Caco-2 (cell line): Measurements from ENCODE around the gene AHCYL1. TPM values are rescaled to one million over a fixed set of nuclear protein-coding genes. Genes with fewer than 3 reads are reported as not detected.

Source experiments
- BruUV-seq: library from RNA; stranded (reverse); fragments of 400-500 nt; replicated peaks from 2 replicates; lab custom pipeline; 2021; lab: Mats Ljungman, UMichigan
- CTCF ChIA-PET: fragments of 300-600 bp; sonication (Branson Sonifier 250); formaldehyde crosslinking; loops from one replicate; lab custom pipeline; 2022; ENCODE audit warnings: antibody characterized with exemption; lab: Charles Lee
- POLR2A ChIA-PET: fragments of 300-600 bp; sonication (Branson Sonifier 250); formaldehyde crosslinking; loops from one replicate; lab custom pipeline; 2022; ENCODE audit warnings: antibody characterized with exemption; lab: Charles Lee
- DNase-seq, 2 experiments: peaks; one replicate each; pipeline versions ENCODE4 v3.0.0 to v3.0.0-alpha.2; 2020 to 2022
- H3K27me3 ChIP-seq: replicated peaks from 2 replicates; pipeline ENCODE4 v1.6.0; 2011; ENCODE audit warnings: low read length; ENCODE audit not compliant: control insufficient read depth, insufficient read depth
- H3K36me3 ChIP-seq: 2 replicates; pipeline ENCODE4 v1.5.1; 2011; ENCODE audit warnings: low read length; ENCODE audit not compliant: control insufficient read depth, insufficient read depth
- H3K4me1 ChIP-seq: fragments of 250-450 bp; sonication (Bioruptor Pico); 2 replicates; pipeline ENCODE4 v1.5.1; 2020; ENCODE audit warnings: mild to moderate bottlenecking
- H3K4me3 ChIP-seq: 2 replicates; pipeline ENCODE4 v1.5.1; 2011; ENCODE audit warnings: low read depth, mild to moderate bottlenecking, control low read depth, low read length
- H3K9me3 ChIP-seq: fragments of 250-450 bp; sonication (Bioruptor Pico); 2 replicates; pipeline ENCODE4 v1.5.1; 2020; ENCODE audit warnings: mild to moderate bottlenecking, moderate library complexity
- H3K27ac Mint-ChIP-seq: one replicate; pipeline ENCODE4 v1.8.0; 2022; ENCODE audit warnings: mixed read lengths; ENCODE audit not compliant: unreplicated experiment
- H3K27me3 Mint-ChIP-seq: one replicate; pipeline ENCODE4 v1.8.0; 2022; ENCODE audit warnings: mixed read lengths; ENCODE audit not compliant: insufficient read depth, unreplicated experiment
- H3K36me3 Mint-ChIP-seq: one replicate; pipeline ENCODE4 v1.8.0; 2022; ENCODE audit warnings: mild to moderate bottlenecking, mixed read lengths; ENCODE audit not compliant: insufficient read depth, unreplicated experiment
- H3K4me1 Mint-ChIP-seq: one replicate; pipeline ENCODE4 v1.8.0; 2022; ENCODE audit warnings: low read depth, mixed read lengths; ENCODE audit not compliant: unreplicated experiment
- H3K4me3 Mint-ChIP-seq: one replicate; pipeline ENCODE4 v1.8.0; 2022; ENCODE audit warnings: mild to moderate bottlenecking, moderate library complexity, mixed read lengths; ENCODE audit not compliant: unreplicated experiment
- H3K9me3 Mint-ChIP-seq: one replicate; pipeline ENCODE4 v1.8.0; 2022; ENCODE audit warnings: mixed read lengths; ENCODE audit not compliant: unreplicated experiment
- intact Hi-C: fragments of 100-400 bp; cut with micrococcal nuclease; formaldehyde crosslinking; loops from one replicate; pipeline ENCODE4 v1.10.0; 2022; ENCODE audit not compliant: unreplicated experiment
- total RNA-seq: library from RNA; stranded (reverse); gene quantifications from 2 replicates; pipeline ENCODE4 v1.2.3, GENCODE V29; 2022
- TF ChIP-seq, protein P1 (sequence below), 2 experiments: fragments of 200-600 bp in 1 of 2; IDR thresholded peaks; 1 replicate in 1 of 2; 2 replicates in 1 of 2; pipeline versions ENCODE4 v1.5.1 to v1.8.0; 2011 to 2022; ENCODE audit warnings: antibody characterized with exemption in 1 of 2, control low read depth in 1 of 2, inconsistent platforms in 1 of 2, low read depth in 1 of 2, low read length in 1 of 2, mild to moderate bottlenecking in 1 of 2, moderate library complexity in 1 of 2; ENCODE audit not compliant: insufficient read depth in 1 of 2, severe bottlenecking in 1 of 2, unreplicated experiment in 1 of 2

AHCYL1 gene
- total RNA-seq, 1 experiment from 2014 or later: 64.2 TPM

DNA sequence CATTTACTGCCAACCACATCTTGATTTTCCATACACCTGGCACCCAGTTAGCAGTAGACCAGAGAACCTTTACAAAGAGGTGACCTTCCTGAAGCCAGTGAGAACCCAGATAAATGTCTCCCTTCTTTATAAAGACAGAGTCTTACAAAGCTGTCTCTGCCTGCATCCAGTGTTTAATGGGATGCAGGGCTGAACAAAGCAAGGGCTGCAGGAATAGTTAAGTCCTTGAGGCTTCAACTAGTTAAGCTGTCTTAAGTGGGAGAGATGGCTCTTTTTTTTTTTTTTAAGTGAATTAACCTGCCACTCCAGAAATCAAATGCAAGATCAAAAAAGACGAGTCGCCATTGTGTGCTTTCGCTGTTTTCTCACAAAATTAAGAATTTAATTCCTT, 1.5 kb downstream of the AHCYL1 start:
- intact Hi-C loops: no loop called here
- BruUV-seq: no TSS peak
- no peak for DNase-seq
- TF ChIP-seq, protein P1, sequence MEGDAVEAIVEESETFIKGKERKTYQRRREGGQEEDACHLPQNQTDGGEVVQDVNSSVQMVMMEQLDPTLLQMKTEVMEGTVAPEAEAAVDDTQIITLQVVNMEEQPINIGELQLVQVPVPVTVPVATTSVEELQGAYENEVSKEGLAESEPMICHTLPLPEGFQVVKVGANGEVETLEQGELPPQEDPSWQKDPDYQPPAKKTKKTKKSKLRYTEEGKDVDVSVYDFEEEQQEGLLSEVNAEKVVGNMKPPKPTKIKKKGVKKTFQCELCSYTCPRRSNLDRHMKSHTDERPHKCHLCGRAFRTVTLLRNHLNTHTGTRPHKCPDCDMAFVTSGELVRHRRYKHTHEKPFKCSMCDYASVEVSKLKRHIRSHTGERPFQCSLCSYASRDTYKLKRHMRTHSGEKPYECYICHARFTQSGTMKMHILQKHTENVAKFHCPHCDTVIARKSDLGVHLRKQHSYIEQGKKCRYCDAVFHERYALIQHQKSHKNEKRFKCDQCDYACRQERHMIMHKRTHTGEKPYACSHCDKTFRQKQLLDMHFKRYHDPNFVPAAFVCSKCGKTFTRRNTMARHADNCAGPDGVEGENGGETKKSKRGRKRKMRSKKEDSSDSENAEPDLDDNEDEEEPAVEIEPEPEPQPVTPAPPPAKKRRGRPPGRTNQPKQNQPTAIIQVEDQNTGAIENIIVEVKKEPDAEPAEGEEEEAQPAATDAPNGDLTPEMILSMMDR (IDR thresholded peaks at IDR 0.05; ENCODE audit: insufficient read depth in 1 of 2, low read depth in 1 of 2, low read length in 1 of 2, severe bottlenecking in 1 of 2, unreplicated experiment in 1 of 2): no peak
- peak overlapping the region; percentile 88 for H3K4me3 Mint-ChIP-seq
- H3K4me1 ChIP-seq: peaks cover 9% of the 10 kb centered on the region; the same call in 1 of the 2 replicates
- no peaks in the 10 kb centered on the region for H3K9me3 Mint-ChIP-seq
- peak overlapping the region; percentile 66 for H3K4me3 ChIP-seq
- ChIA-PET POLR2A (interaction anchor here (2.9 kb wide), 1 partner anchor 26 kb away, joined by 17 read pairs; no protein-coding TSS in a partner anchor), CTCF (interaction anchor here (0.6 to 3.9 kb wide), 5 partner anchors 19 to 346 kb away, joined by 3 to 54 read pairs (median 23); no protein-coding TSS in a partner anchor)
- no peaks in the 10 kb centered on the region for H3K27me3 Mint-ChIP-seq
- no peaks in the 10 kb centered on the region for H3K9me3 ChIP-seq
- H3K36me3 ChIP-seq: no peaks in the 10 kb centered on the region
- H3K36me3 Mint-ChIP-seq: peaks cover 5% of the 10 kb centered on the region
- H3K4me1 Mint-ChIP-seq: peaks cover 3% of the 10 kb centered on the region
- no peaks in the 10 kb centered on the region for H3K27me3 ChIP-seq
- H3K27ac Mint-ChIP-seq: no peak overlapping the region

DNA sequence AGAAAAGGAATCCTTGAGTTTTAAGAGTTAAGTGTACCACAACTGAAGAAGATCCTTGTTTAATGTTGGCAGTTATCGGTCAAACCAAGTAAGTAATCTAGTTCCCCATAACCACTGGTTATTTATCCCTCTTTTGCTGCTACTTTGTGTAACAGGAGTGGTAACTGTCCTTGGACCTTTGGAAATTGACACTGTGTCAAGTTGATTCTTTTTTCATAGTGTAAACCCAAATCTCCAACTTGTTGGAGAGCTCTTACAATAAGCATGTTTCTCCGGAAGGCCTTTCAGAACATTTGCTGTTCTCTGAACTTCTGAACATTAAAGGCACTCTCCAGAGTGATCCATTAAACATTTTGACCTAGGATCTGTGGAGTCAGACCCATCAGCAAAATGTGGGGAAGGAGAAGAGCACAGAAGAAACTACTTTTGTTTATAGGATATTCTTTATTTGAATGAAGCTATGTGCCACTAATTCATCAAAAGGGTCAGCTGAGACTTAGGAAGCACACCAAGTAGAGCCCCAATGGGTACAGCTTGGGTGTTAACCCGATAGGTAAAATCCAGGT, 3.9 kb downstream of the AHCYL1 start:
- Mint-ChIP-seq H3K27ac (no peak overlapping the region), H3K27me3 (no peaks in the 10 kb centered on the region), H3K9me3 (no peaks in the 10 kb centered on the region), H3K4me1 (no peaks in the 10 kb centered on the region), H3K36me3 (peaks cover 5% of the 10 kb centered on the region), H3K4me3 (no peak overlapping the region)
- no TSS peak for BruUV-seq
- peaks cover 9% of the 10 kb centered on the region; the same call in 1 of the 2 replicates for H3K4me1 ChIP-seq
- ChIA-PET POLR2A (no interaction called here), CTCF (no interaction called here)
- no peak overlapping the region for H3K4me3 ChIP-seq
- no peaks in the 10 kb centered on the region for H3K27me3 ChIP-seq
- intact Hi-C loops: no loop called here
- H3K9me3 ChIP-seq: no peaks in the 10 kb centered on the region
- H3K36me3 ChIP-seq: no peaks in the 10 kb centered on the region
- DNase-seq: no peak
- TF ChIP-seq, protein P1 (IDR thresholded peaks at IDR 0.05; ENCODE audit: insufficient read depth in 1 of 2, low read depth in 1 of 2, low read length in 1 of 2, severe bottlenecking in 1 of 2, unreplicated experiment in 1 of 2): no peak

DNA sequence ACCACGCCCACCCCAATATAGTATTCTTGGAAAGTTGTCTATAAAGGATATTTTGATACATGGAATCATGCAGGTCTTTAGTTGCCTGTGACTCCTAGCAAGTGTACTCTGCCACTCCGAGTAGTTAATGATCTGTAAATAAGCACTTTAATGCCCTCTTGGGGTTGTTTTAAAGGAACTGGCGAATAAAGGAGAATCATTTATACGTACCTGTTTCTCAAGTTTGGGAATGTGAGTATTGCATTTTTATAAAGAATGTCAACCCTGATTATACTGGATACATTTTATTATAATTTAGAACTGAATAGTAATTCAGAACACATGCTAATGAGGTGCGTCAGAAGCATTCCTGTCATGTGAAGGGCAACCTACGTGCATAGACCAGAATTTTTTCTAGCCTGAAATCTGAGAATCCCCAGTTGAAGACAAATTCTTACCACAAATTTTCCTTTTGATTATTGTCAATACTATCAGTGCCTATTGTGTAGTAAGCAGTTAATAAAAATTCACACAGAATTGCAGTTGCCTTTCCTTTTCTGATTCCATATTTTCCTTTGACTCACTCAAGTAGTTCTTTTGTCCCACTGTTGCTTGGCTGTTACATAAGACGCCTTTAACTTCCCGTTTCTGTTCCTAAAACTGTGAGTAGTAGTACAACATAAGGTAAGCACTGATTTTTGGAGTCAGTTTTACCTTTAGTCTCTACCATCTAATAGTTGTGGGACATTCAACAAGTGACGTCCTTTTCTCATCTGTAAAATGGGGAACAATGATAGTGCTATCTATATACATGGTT, 5.1 kb downstream of the AHCYL1 start:
- Mint-ChIP-seq H3K4me3 (no peak overlapping the region), H3K9me3 (no peaks in the 10 kb centered on the region), H3K27me3 (no peaks in the 10 kb centered on the region), H3K27ac (no peak overlapping the region), H3K4me1 (no peaks in the 10 kb centered on the region), H3K36me3 (peaks cover 2% of the 10 kb centered on the region)
- H3K36me3 ChIP-seq: no peaks in the 10 kb centered on the region
- BruUV-seq: no TSS peak
- ChIA-PET POLR2A (no interaction called here), CTCF (no interaction called here)
- no peak for DNase-seq
- no peak overlapping the region for H3K4me3 ChIP-seq
- H3K9me3 ChIP-seq: no peaks in the 10 kb centered on the region
- no peaks in the 10 kb centered on the region for H3K27me3 ChIP-seq
- TF ChIP-seq, protein P1 (IDR thresholded peaks at IDR 0.05; ENCODE audit: insufficient read depth in 1 of 2, low read depth in 1 of 2, low read length in 1 of 2, severe bottlenecking in 1 of 2, unreplicated experiment in 1 of 2): no peak
- intact Hi-C loops: no loop called here
- H3K4me1 ChIP-seq: no peaks in the 10 kb centered on the region
